GM21737 (cell line): Measurements from ENCODE around the gene ADARB2.

Experiments used
- ATAC-seq: cut with Tn5 transposase; IDR thresholded peaks from one replicate; pipeline ENCODE4 v1.9.1; 2021; ENCODE audit warnings: mild to moderate bottlenecking, moderate library complexity; ENCODE audit not compliant: unreplicated experiment

ADARB2 gene

DNA sequence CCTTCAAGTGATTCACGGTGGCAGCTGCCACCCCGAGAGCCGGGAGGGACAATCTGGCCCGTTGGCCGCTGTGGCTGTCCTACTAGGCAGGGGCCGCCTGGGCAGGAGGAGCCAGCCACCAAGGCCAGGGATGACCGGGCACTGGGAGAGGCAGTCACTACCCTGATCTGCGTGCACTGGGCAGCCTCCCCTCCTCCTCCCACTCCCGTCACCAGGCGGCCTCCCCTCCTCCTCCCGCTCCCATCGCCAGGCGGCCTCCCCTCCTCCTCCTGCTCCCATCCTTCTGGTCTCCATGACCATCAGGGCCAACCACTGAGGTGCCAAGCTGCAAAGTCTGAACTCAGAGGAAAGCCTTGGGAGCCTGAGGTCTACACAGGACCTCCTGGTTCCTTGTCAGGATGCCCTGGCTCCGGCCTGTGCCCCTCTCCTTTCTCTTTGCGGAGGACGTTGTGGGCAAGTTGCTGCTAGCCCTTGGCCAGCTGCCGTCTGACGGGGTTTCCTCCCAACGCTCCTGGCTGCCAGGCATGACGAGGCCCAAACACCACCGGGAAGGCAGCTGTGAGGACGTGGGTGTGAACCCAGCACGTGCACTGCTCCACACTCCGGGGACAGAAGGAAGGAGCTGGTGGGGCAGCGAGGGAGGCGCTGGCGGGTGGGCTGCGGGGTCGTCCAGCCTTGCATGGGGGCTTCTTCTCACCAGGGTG is 550.0 kb downstream of the ADARB2 start:
- no peak for ATAC-seq

DNA sequence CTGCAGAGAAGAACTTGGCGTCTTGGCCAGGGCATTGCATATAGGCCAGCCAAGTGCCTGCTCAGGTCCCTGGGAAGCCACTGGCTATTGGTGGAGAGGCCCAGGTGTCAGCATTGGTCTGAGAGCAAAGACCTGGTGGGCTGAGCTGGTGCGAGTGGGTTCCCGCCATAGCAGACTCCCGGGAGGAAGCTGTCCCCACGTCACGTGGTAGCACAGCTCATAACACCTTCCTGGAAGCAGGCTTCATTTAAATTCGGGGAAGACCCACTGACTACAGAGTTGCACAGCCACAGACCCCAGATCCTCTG is 550.7 kb downstream of the ADARB2 start:
- no peak for ATAC-seq

DNA sequence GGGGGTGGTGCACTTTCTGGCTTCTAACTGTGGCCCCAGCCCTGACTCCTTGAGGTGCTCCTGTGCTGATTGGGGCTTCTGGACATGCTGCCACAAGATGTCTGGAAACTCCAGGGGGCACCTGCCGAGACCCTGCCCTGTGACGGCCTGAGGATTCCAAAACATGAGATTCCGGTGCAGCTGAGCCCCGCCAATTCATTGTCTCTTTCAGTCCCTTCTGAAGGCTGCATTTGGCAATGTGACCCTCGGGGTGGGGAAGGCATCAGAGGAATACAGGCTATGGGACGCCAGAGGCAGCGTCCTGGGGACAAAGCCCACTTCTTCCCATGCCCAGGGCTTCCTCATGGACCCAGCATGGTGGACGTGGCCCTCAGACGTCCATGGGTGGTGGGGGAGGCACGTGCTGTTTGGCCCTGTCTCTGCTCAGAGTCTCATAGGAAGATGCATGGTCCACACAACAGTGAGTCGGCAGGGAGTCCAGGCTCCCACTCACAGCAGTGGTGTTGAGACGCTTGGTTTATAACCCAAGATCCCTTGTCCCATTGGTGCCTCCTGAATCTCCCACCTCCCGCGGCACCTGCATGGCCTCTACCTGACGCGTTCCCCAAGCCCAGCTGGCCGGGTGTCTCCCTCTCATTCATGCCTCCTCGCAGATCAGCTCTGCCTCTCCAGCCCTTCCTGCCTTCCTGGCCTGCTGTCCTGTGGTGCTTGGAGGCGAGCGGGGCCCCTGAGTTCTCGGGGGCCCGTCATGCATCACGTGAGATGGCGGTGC is 551.2 kb downstream of the ADARB2 start:
- no peak for ATAC-seq

DNA sequence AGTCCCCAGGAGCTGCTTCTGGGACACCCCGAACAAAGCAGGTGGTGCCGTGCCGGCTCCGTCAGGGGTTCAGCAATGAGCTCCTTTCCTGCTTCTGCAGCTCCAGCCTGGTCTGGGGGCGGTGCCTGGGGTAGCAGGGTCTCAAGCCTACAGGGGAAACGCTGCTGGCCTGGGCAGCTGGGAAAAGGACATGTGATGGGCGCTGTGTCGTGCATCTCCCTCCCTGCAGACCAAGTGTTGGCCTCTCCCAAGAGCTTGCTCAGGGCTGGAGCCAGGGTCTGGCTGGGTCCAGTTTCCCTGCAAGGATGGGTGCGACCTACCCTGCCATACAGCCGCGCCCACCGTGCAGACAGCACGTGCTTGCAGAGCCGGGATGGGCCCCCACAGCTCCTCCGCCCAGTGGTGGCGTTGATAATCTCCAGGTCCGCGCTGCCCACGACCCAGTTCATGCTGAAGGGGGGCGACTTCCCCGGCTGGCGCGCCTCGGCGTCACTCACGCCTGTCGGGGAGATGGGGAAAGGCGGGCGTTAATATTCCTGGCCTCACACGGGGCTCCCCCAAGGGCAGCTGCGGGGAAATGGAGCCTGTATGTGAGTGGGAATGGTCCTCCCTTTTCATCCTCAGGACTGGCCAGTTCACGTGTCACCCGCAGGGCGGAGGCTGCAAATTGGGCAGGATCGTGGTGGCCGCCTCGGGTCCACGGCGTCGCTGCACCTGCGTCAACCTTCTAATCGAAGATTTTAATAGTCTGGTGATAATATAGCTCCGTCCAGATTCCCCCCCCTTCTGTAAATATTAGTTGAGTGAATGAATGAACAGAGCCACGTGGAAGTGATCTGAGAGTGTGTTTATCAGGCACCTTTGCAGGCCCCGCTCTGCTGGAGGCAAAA is 552.5 kb downstream of the ADARB2 start:
- ATAC-seq, result no peak

DNA sequence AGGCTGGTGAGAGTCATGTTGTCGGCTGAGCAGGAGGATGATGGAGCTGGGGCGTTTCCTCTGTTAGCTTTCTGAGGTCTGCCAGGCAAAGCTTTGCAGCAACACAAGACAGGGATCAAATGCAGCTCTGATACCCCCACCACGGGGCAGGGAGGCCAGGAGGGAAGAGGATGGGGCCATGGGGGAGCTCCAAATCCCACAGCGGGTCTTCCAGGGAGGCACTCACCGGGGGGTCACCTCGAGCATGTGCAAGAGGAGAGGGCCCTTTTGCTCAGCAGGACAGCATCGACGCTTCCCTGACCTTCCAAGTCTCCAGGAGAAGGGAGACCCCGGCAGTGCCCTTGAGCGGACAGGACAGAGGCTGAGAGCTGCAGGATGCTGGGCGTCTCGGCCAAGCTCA is 553.6 kb downstream of the ADARB2 start:
- no peak for ATAC-seq

DNA sequence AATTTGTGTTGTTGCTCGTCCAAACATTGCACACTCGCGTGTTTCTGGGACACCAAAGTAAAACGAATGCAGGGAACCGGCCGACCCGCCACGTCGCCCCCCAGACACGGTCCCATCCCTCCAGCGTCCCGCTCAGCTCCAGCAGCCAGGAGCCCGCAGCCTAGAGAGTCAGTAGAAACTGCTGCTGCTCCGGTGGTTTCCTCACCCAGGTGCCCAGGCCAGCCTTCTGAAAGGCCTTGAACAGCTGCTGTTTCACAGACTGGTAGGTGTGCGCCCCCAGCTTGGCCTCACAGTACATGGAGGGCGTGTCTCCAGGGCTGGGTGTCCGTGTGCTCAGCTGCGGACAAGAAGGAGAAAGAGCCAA is 554.3 kb downstream of the ADARB2 start:
- ATAC-seq, result no peak

DNA sequence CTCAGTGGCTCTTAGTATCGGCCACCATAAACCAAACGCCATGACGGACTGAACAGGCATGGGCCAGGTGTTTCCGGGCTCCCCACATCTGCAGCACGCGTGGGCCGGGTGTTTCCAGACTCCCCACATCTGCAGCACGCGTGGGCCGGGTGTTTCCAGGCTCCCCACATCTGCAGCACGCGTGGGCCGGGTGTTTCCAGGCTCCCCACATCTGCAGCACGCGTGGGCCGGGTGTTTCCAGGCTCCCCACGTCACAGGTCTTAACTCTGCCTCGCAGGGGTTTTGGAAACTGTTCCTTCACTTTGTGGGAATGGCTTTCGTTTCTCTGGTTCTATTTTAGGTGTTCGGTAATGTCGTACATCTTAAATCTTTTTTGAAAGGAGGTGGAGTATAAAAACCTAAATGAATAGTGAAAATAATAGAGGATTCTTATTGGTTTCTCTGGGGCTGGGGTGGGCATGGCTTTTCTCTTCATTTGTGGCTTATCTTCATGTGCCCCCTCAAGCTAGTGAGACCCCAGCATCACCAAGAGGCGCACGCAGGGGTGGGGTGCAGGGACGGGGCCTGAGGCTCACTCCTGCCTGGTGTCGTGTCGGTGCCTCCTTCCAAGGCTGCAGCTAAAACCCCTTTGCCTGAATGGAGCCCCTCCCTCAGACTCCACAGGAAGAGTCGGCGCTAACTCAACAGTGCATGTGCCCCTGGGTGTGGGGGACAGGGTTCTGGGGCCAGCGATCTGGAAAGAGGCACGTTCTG is 554.9 kb downstream of the ADARB2 start:
- ATAC-seq, result no peak

DNA sequence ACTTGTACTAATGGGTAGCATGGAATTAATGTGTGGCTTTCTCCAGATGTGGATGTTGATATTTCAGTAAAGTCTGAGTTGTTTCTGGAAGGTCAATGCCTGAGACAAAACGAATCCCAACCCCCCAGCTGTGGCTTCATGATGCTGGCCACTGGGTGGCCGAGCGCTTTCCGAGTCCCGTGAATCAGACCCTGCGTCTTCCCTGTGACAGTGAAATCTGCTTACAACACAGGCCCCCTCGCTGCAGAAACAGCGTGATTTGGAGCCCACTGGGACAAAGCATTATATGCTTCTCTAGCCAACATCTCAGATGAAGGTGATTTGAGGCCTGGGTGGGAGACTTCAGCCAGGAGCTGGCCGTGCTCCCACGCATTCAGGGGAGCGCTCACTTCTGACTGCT is 556.5 kb downstream of the ADARB2 start:
- ATAC-seq, result no peak

DNA sequence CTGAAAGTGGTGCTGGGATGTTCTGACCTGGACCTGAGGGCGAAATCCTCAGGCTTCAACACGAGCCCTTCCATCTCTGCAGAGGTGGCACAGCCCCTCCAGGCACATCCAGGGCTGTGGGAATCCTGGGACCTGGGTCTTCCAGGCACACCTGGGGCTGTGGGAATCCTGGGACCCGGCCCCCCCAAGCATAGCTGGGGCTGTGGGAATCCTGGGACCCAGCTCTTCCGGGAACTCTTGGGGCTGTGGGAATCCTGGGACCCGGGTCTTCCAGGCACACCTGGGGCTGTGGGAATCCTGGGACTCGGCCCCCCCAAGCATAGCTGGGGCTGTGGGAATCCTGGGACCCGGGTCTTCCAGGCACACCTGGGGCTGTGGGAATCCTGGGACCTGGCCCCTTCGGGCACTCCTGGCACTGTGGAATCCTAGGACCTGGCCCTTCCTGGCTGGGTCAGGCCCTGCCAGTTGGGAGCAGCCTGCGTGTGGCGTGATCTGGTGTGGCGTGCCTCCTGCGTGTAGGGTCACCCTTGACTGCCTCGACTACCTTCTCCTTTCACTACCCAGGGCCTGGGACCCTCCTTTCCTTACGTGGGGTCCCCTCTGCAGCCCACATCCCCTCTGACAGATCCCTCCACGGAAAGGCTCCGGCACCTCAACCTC is 557.1 kb downstream of the ADARB2 start:
- no peak for ATAC-seq

DNA sequence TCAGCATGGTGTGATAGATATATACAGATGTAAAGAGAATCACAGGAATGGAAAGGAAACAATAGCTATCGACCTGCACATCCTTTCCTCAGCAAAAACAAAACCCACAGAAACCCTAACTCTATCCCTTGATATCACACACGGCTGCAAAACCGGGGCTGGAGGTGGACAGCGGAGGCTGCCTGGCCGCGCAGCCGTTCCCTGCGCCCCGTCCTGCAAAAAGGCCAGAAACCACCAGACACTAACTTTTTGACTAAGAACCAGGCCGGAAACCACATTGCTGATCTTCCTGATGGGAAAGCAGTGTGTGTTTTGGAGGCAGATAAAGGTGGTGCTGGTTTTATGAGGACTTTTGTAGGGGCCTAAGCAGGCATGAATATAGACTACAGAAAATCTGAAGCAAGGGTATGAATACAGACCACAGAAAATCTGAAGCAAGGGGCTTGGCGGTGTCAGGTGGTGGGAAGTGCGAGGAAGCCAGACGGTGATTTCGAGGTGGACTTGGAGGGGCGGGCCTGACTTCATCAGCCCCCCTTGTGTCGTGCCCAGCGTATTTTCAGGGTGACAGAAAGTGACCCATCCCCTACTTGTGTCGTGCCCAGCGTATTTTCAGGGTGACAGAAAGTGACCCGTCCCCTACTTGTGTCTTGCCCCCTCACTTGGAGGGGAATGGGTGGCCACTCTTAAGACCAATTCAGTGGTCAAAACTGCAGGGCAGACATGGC is 557.8 kb downstream of the ADARB2 start:
- ATAC-seq, result no peak

DNA sequence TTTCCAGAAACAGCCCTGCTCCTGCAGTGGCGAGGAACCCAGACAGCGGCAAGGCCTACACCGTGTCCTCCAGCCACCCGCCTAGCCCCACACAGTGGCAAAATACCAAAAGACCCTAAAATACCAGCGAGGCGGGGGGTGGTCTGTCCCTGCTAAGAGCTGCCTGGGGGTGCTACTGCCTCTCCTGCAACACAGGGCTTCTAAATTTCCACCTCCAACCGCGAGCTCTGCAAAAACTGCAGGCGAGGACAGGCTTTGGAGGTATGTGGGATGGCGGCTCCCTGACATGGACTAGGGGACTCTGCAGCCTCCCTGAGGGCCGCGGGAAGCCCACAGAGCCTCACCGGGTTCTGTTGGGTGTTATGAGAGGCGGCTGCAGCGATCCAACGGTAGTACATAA is 558.8 kb downstream of the ADARB2 start:
- no peak for ATAC-seq

DNA sequence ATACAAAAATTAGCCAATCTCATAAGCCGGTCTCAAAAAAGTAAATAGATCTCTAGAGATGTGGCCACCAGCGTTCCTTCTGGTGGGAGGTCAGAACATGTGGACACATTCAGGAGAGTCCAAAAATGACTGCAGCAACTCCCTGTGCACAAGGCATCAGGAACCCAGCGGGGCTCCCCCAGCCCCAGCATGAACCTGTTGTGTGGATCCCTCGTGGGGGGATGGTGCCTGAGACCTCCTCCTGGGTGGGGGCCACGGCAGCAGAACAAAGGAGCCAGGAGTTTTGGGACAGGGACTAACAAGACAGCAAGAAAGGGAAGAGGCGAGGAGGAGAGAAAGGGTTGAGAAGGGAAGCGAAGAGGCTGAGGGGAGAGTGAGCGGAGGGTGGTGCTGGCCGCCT is 559.4 kb downstream of the ADARB2 start:
- ATAC-seq, result no peak

DNA sequence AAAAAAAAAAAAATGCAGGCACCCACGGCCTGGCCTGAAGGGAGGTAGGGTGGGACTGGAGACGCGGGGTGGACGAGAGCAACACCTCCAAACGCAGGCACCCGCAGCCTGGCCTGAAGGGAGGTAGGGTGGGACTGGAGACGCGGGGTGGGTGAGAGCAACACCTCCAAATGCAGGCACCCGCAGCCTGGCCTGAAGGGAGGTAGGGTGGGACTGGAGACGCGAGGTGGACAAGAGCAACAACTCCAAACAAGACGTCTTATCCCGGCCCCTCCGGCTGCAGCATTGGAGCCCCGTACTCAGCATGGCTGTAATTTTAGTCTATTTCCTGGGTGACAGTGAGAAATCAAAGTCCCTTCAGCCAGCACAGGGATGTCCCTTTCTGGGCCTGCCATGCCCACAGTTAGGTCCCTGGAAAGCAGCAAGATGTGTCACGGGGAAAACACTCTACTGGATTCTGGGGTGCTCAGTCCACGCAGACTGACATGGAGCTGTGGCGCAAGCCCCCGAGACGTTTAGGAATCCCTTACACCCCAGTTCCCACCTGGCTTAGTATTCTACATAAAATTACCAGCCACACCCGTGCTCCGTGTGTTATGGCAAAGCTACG is 561.3 kb downstream of the ADARB2 start:
- ATAC-seq, result no peak

DNA sequence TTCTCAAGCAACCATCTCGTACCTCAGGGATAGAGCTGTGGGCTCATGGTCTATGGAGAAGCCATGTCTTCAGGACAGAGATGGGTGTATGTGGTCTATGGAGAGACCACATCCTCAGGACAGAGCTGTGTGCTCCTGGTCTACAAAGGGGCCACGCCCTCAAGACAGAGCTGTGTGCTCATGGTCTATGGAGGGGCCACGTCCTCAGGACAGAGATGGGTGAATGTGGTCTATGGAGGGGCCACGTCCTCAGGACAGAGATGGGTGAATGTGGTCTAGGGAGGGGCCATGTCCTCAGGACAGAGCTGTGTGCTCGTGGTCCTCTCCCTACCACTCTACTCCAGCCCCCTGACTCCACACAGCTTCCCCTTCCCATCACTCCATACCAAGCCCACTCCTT is 563.3 kb downstream of the ADARB2 start:
- no peak for ATAC-seq

DNA sequence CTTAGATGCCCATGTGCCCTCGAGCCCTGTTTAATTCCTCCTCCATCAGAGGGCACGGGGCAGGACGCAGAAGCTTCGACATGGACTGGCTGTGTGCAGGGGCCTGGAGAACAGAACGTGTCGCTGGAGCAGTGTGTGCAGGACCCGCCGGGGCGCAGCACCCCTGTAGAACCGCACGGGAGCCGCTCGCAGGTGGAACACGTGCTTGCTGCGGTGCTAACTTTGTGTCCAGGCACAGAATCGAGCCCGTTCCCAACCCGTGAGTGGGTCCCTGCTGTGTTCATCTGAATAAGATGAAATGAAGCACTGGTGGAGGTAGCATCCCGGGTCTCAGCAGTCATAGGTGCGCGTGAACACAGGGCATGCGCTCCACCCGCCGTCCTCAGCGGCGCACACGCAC is 564.2 kb downstream of the ADARB2 start:
- ATAC-seq, result no peak

DNA sequence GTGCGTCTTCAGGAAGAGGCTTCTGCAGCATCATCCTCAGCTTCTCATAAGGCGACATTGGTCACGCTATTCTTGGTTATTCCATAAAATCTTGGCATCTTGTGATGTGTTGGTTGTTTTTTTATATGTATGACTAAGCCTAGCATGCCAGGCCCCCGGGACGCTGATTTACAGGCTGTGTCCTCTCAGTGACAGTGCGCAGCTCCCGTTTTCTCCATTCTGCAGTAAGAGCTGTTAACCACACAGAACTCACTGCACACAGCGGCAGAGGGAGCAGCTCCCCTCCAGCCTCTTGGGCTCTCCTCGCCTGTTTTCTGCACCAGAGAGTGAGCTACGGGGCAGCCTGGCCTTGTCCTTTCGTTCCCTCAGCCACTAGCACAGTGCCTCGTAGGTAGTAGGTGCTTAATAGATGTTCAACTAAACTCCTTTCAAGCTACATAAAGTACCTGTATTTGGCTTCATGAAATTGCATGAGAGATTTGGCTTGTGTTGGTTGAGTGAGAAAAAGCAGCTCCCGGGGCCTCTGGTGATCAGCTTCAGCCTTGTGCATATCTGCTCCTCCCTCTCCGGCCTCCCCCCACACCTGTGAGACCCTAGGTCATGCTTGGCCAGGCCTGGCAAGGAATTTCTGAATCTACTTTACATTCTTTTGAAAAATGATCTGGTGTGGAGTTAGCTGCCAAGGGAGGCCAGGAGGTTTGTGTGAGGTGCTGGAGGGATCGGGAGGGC is 564.9 kb downstream of the ADARB2 start:
- no peak for ATAC-seq

DNA sequence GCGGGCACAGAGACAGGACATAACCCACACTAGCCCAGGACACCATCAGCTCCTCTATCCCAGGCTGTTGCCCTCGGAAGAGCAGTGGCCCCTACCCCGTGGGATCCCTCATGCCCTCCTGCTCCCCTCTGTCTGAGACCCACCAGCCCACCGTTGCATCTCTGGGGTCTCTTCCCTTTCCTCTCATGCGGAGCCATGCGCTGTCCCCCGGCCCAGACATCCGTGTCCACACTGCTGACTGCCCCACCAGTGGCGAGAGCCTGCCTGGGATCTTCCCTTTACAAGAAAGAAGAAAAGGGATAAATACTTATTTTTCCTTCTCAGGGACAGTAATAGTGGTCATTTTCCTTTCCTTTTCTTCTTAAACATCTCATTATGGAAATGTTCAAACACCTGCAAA is 565.7 kb downstream of the ADARB2 start:
- ATAC-seq, result no peak

DNA sequence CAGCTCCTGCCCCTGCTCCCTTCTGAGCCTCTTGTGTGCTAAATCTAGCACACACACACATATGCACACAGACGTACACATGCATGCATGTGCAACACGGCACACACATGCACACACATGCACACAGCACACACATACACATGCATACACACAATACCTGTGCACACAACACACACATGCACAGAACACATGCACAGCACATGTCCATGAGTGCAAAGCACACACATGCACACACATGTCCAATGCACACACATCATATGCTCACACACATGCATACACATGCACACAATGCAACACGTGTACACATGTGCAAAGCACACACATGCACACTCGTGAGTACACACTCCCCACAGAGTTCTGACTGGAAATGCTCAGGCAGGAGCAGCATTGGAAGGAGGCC is 566.1 kb downstream of the ADARB2 start:
- ATAC-seq, result no peak

DNA sequence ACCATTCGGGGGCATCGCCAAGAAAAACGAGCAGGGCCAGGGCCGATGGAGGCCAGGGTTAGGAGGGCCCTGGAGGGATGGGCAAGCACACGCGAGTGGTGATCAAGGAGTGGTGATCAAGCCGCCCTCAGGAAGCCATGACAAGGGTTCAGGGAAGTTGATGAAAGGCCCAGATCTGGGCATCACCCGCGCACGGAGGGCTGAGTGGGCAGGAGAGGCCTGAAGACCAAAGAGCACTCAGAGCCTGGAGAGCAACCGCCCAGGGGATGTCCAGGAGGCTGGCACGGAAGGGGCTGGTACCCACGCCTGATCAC is 566.5 kb downstream of the ADARB2 start:
- ATAC-seq, result no peak
